HG03558 (cell line): ENCODE measurements around the gene DSG1.
"Not testable (repeated sequence)": the region's sequence is repeated elsewhere in the genome, so short reads cannot be mapped to it uniquely, and the experiment has no call there.

ENCODE experiments used
- ATAC-seq: cut with Tn5 transposase; IDR thresholded peaks from one replicate; pipeline ENCODE4 v1.9.1; 2021; ENCODE audit warnings: moderate number of reproducible peaks; ENCODE audit not compliant: unreplicated experiment; ENCODE audit errors: extremely low read depth

The DSG1 gene

GRCh38 chr18:31329787-31330438 is 12.0 kb downstream of the DSG1 start:
- ATAC-seq: no peak

GRCh38 chr18:31343454-31343853 is 25.5 kb downstream of the DSG1 start:
- ATAC-seq: no peak

GRCh38 chr18:31353336-31353735 is 35.4 kb downstream of the DSG1 start:
- ATAC-seq: not testable (repeated sequence)

GRCh38 chr18:31354990-31355389 is 37.0 kb downstream of the DSG1 start:
- ATAC-seq: no peak

- ATAC-seq: no peak
Observed at GRCh38 chr18:31356025-31356424, 38.1 kb downstream of the DSG1 start.

- ATAC-seq: no peak
Observed at GRCh38 chr18:31364190-31364589, 46.2 kb downstream of the DSG1 start.

GRCh38 chr18:31369478-31369877 is 51.5 kb downstream of the DSG1 start:
- no peak for ATAC-seq

GRCh38 chr18:31371989-31372388 is 54.0 kb downstream of the DSG1 start:
- no peak for ATAC-seq

GRCh38 chr18:31373641-31374040 is 55.7 kb downstream of the DSG1 start:
- ATAC-seq: no peak

- no peak for ATAC-seq
Observed at GRCh38 chr18:31376477-31376876, 58.5 kb downstream of the DSG1 start, which contains the start of gene DSG4. Gene DSG4 (plus strand): TSS chr18:31376777. CDS start chr18:31376912, 135 bp downstream.

- no peak for ATAC-seq
Observed at GRCh38 chr18:31380912-31381311, 63.0 kb downstream of the DSG1 start.

- no peak for ATAC-seq
Observed at GRCh38 chr18:31382107-31382506, 64.1 kb downstream of the DSG1 start.

GRCh38 chr18:31386741-31387140 is 68.8 kb downstream of the DSG1 start:
- no peak for ATAC-seq

GRCh38 chr18:31393286-31393685 is 75.3 kb downstream of the DSG1 start:
- ATAC-seq: no peak

- no peak for ATAC-seq
Observed at GRCh38 chr18:31396796-31397612, 79.0 kb downstream of the DSG1 start.

GRCh38 chr18:31398191-31398590 is 80.2 kb downstream of the DSG1 start:
- ATAC-seq: no peak

- no peak for ATAC-seq
Observed at GRCh38 chr18:31399306-31400032, 81.5 kb downstream of the DSG1 start.

- ATAC-seq: no peak
Observed at GRCh38 chr18:31401156-31402025, 83.4 kb downstream of the DSG1 start.

- no peak for ATAC-seq
Observed at GRCh38 chr18:31402026-31402373, 84.0 kb downstream of the DSG1 start.

GRCh38 chr18:31403409-31403808 is 85.4 kb downstream of the DSG1 start:
- no peak for ATAC-seq
